Head of caudate nucleus (tissue), 42 donors: ENCODE data around the gene DHX58.
"Not testable (repeated sequence)": the region's sequence is repeated elsewhere in the genome, so short reads cannot be mapped to it uniquely, and the experiment has no call there.

Experiments used
- DNase-seq, 42 donors: peaks; one replicate each; pipeline versions ENCODE4 v3.0.0 to v3.0.0-alpha.2; 2020 to 2021; ENCODE audit warnings: mixed read lengths in 7 of 42
- intact Hi-C: fragments of 100-400 bp; cut with DNase I; formaldehyde crosslinking; loops from one replicate; pipeline ENCODE4 v1.15.0; 2022

Gene DHX58

DNA sequence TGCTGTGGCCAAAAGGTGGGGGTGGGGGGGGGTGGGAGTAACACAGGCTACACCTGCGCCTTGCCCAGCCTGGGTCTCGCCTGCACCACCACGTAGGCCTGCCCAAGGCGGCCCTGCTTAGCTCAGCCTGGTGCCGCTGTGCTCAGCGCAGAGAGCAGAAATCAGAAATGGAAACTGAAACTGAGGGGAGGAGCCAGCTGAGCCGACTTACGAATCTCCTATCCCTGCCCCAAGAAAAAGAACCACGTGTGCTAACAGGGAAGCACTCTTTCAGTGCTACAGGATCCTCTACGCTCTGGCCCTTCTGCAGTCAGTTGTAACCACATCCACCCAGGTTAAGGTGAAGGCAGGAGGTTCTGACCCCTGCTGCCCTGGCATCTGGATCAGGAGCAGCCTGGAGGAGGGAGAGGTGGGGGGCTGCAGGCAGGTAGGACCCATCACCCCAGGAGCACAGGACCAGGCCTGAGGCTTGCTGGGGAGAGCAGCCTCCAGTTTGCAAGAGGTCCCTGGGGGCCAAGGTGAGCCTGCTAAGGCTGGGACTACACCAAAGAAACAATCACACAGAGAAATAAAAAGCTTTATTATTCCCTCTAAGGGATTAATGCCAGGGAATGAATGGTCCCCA lies at the start of gene DHX58:
TSS of gene DHX58 (minus strand) at position 163 of the 625 bp plus-strand sequence. CDS start 822 bp downstream, outside the sequence.
- intact Hi-C loops = loop anchor here (10.0 kb wide), 1 partner anchor 148 kb away; the partner anchor contains the start of gene CNP
- DNase-seq = peak; percentile 43 to 91 (median 74)

DNA sequence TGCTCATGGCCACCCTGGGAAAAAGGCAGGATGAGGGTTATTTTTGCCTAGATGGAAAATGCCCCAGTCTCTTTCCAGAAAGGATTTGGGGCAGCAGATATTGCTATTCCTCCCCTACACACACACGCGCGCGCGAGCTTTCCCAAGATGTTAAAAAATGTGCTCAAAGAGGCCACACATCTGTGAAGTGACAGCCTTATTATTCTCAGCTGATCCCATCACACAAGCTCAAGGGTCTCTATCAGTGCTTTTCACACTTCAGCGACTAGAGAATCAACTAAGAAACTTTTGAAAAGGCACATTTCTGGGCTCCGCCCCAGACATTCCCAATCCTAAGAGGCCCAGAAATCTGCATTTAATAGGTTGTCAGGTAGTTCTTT lies 48.0 kb upstream of the DHX58 start:
- DNase-seq = peak in 1 of 42 donors; percentile 42
- intact Hi-C loops = no loop called here

DNA sequence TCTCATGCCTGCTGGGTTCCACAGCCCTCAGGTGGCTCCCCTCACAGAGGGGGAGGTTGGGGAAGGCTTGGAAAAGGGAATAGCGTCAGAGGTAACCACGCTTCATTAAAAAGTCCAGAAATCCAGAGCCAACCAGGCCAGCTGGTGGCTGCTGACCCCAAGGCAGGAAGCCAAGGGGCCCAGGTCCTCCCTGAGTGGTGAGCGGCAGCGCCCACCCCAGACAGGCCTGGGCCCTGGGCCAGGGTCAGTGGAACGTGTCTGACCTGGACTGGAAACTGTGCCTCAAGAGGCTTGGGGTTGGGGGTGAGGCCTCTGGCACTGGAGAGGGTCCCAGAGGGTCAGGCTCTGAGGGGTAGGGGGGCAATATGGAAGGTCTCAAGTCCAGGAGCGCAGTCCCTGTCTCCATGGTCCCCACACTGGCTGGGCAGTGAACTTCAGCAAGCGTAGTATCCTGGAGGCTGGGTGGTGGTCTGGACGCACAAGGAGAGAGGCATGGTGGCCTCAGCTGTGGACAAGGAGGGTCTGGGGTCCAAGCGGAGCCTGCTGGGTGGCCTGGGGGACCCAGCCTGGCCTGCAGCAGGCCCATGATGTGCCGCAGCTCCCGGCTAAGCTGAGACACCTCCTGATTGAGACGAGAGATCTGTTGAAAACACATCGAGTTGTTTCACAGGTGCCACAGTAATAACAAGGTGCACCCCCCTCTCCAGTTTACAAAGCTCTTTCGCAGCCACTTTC lies 47.4 kb upstream of the DHX58 start:
- DNase-seq = no peak
- intact Hi-C loops = no loop called here

DNA sequence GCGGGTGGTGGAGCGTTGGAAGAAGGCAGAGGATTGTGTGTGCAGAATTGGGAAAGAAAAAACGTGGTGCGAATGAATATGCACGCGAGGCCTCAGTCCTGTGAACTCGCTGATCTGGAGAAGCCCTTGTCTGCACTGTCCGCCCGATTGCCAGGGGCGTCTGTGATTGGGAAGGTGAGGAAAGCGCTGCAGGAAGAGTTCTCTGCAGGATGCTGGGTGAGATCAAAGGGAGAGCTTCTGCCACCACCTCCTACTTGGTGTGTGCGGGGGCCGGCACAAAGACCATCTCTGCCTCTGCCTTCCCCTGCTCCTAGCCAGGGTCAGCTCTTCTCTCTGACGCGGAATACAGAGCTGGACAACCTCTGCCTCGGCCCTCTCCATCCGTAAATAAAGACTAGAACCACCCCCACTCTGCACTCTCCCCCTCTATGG lies 43.1 kb upstream of the DHX58 start:
- peak in 1 of 42 donors; percentile 27 for DNase-seq
- intact Hi-C loops = no loop called here

DNA sequence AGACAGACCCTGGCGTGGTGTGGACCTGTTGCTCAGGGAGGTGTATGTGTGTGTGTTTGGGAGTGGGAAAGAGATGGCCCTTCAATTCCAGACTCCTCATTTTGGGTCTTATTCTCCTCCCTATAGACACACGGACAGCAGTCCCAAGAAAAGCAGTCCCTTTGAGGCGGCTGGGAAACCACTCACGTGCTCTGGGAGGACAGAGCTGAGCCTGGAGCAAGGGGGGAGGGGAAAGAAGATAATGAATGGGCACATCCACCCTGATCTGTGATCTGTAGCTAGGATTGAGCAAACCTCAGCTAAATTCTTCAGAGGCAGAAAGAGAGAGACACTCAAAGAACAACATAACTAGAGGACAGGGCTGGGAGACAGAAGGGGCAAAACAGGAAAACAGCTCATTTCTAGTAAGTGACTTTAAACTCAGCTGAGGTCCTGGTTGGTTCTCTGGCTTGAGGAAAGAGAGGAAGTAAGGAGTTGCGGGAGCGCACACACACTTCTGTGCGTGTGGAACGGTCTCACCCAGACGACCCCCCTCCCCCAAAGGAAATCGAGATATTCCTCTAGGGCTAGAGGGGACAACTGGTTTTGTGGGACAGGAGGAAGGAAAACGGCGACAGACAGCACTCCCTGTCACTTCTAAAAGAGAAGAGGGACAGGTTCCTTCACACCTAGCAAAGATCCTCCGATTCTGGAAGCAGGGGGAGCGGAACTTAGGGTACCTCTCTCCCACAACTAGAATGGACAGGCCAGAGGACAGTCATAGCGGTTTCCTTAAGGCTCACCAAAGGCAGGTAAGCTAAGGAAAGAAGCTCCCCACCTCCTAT lies 41.6 kb upstream of the DHX58 start:
- intact Hi-C loops = no loop called here

DNA sequence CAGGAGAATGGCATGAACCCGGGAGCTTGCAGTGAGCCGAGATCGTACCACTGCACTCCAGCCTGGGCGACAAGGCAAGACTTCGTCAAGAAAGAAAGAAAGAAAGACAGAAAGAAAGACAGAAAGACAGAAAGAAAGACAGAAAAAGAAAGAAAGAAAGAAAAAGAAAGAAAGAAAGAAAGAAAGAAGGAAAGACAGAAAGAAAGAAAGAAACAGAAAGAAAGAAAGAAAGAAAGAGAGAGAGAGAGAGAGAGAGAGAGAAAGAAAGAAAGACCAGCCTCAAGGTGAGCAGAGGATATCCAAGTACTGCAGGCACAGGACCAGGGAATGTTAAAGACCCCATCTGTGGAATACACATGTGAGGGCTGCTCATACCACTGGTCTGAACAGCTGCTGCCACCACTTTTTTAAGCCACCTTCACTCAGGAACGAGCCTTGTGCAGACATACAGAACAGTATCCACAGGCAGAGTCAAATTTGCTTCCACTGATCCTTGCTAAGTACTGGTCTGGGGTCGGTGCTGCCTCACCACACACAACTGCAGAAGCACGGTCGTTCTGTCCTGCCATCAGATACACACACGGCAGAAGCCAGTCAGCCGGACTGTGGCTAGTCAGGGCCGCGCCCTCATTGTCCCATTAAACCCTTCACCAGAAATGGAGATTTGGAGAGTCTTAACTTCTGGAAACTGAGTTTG lies 34.5 kb upstream of the DHX58 start:
- intact Hi-C loops = no loop called here
- DNase-seq = no peak

More for the DNA sequence above, 41.6 kb upstream of the DHX58 start:
- no peak for DNase-seq

DNA sequence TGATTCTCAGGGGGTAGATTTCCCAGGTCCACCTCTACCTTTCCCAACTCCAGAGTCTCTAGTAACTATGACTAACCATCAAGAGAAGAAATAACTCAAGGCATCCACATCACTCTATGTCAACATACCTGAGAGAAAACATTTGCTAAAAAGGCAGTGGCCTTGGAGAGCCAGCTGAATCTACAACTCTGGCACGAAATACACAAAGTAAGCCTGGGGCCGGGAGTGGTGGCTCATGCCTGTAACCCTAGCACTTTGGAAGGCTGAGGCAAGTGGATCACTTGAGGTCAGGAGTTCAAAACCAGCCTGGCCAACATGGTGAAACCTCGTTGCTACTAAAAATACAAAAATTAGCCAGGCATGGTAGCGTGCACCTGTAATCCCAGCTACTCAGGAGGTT lies 30.6 kb upstream of the DHX58 start:
- DNase-seq, intact Hi-C loops: not testable (repeated sequence)

DNA sequence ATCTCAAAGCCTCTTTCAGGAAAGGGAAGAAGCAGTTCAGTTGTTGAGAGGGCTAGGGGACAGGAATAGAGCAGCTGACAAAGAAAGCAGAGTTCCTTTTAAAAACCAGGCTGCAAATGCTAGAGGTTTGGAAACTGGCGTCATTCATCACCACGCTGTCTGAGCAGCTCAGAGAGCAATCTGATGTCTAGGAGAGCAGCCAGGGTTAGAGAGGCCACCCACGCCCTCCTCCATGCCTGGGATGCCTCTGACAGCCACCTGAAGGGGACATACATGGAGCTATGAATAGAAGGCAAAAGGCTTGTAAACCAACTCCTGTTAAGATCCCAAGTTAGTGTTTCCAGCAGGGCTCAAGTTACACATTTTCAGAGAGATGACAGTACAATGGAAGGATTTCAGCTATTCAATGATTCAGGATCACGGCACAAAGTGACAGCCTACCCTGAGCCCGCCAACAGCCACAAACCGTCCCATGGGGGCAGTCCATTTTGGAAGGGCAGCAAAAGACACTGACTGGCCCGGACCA lies 29.9 kb upstream of the DHX58 start:
- DNase-seq = peak; percentile 44 to 95 (median 81)
- intact Hi-C loops = no loop called here

DNA sequence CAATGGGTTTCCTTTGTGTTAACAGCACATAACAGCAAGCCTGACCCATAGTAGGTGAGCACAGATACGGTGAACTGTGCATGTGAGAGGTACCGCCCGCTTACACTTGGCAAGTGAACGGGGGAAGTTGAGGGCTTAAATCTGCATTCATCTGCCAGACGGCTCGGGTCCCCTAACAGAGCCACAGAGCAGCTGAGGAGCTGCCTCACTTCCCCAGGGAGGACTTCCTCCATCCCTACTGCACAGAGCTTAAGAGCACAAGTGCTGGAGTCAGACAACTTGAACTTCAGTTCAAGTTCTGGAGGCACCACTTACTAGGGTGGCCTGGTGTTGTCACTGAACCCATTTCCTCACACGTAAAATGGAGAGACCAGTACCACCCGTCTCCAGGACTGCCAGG lies 28.9 kb upstream of the DHX58 start:
- no peak for DNase-seq
- intact Hi-C loops = no loop called here

DNA sequence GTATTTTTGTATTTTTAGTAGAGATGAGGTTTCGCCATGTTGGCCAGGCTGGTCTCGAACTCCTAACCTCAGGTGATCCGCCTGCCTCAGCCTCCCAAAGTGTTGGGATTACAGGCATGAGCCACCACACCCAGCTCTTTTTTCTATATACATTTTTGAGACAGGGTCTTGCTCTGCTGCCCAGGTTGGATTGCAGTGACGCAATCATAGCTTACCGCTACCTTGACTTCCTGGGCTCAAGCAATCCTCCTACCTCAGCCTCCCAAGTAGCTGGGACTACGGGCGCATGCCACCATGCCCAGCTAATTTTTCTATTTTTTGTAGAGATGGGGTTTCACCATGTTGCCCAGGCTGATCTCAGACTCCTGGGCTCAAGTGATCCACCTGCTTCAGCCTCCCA lies 28.2 kb upstream of the DHX58 start:
- DNase-seq, intact Hi-C loops: not testable (repeated sequence)

DNA sequence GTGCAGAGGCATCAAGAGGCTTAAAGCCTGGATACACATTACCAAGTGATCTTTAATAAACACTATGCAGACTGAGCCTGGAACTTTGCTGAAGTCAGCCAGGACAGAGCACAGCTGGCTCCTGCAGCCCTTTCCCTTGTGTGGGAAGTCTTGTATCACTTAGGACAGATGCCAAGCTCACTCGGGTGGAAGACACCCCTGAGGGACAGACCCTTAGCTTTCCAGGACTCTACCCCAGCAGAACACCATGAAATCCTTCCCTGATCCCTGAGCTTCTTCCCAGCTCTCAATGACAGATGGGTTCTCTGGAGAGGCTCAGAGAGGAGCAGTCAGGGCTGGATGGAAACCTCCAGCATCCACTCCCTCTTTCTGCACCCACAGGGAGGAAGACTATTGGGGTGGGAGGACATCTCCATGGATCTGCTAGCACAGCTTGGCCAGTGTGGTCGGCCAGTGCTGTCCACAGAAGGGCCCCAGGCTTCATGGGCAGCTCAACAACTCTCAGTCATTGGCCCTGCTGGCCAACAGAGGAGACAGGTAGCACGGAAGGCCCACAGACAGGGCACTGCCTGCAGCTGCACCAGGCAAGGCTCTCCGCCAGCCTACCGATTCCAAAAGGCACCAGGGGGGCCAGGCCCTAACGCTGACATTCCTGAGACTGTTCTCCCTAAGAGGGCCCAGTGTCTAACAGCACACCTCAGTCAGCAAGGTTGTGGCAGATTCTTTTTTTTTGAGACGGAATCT lies 26.4 kb upstream of the DHX58 start:
- DNase-seq = no peak
- intact Hi-C loops = no loop called here

DNA sequence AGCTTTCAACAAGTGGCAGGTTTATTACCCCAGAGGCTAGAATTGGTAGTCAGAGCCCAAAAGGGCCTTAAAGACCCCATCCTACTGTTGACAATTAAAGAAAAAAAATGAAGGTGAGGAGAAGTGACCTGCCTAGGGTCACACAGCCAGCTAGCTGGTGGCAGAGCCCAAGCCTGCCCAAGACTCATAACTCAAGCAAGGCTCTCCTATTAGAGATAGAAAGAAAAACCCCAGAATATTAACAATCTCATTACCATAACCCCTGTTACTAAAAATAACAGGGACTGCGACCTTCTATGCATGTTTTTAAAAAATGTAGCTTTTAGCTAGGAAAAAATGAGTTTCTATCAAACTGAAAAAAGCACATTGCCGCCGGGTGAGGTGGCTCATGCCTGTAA lies 24.1 kb upstream of the DHX58 start:
- intact Hi-C loops = no loop called here
- DNase-seq = no peak

DNA sequence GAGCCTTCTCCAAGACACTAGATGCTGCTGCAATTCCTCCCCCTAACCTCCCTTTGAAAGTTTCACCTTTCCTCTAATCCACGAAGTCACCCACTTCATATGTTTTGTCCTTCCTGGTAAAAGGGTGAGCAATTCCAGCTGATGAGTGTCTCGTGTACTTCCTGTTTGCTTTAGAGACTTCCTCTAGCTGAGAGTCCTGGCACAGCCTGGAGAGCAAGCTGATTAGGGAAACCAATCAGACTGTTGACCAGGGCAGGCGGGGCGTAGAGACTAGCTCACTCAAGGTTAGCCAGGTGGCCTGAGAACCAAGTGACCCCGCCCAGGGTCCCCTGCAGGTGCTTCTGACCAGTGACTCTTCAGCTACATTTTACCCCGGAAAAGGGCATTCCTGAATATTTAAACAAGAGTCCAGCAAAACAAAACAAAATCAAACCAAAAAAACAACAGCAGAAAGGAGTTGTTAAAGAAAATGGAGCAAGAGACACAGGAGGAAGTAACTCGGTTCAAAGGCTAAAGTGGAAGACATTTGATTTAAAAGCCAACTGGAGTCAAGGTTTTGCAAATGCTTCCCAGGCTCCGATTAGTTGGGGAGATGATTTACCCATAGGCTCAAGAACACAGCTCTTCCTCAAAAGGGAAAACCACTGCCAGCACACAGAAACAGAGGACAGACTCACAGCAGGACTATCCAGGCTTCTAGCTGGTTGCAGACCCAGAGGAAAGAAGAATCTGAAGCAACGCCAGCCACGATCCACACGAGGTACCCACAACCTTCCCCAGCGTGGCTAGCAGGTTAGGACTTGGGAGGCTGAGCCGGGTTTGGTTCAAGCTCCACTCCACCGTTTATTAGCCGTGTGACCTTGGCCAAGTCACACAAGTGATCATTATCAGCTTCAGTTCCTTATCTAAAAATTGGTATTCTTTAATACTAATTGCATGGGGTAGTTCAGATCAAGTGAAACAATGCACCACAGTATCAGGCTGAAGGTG lies 23.4 kb upstream of the DHX58 start:
- peak in 1 of 42 donors; percentile 11 for DNase-seq
- intact Hi-C loops = no loop called here

DNA sequence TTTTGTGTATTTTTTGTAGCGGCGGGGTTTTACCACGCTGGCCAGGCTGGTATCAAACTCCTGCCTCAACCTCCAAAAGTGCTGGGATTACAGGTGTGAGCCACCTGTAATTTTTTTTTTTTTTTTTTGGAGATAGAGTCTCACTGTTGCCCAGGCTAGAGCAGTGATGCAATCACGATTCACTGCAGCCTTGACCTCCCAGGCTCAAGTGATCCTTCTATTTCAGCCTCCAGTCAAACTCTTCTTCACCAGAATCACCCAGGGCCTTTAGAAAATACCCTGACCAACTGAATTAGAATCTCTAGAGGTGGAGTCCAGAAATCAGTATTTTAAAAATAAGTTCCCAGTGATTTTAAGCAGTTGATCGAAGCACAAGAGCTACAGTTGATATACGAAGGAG lies 22.6 kb upstream of the DHX58 start:
- DNase-seq = no peak
- intact Hi-C loops = no loop called here

DNA sequence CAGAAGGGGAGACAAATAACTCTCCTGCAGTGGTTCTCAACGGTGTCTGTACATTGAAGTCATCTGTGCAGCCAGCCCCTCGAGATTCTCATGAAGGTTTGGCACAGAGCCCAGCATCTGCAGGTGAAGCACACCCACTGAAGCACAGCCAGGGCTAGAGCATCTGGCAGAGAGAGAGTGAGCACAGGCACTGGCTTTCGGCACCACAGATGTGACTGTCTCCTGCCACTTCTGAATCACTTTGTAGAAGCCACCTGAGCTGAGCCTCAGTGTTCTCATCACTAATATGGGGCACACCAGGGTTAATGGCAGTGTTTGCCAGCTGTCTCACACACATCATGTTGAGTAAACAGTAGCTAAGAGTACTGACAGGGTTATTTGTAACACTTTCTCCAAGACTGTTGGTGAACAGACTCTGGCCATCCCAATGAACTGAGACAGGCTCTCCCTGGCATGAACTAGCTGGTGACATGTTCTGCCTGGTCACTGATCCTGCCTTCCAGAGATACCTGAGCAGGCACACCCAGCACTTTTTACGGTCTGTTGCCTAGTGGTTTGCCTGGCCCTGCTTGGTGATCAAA lies 21.0 kb upstream of the DHX58 start:
- DNase-seq = no peak
- intact Hi-C loops = no loop called here

DNA sequence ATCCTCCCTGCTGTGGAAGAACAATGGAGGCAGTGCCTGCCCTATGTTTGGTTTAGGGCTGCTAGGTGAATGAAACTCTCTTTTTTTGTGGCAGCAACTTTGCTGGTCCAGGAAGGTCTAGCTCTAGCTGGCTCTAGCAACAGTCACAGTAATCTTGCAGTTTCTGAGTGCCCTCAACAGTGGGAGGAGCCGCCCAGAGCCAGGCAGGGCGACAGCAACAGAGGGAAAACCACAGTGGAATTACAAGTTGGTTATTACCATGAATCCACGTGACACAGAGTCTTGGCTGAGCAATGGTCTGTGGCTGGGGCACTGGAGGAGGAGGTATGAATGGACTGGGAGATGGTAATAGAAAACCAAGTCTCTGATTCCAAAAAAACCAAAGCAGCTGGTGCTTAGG lies 20.4 kb upstream of the DHX58 start:
- peak in 41 of 42 donors; percentile 41 to 89 (median 71) for DNase-seq
- intact Hi-C loops = no loop called here

DNA sequence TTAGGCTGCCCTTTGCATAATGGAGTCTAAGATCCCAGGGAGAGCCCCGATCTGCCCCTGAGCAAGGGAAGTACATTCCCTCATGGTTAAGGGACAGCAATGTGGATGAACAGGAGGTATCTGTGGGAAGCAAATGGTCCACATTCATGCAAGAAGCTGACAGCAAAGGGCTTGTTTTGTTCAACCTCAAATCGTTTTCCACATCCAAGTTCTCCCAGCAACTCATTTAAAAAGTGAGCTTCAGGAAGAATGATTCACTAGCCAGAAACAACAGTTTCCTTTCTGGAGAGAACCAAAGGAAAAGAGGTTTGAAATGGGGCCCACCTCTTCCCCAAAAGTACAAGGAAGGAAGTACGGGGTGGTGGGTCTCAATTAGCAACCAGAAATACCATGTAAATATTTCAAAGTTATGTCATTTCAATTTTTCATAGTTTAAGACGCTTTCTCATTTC lies 19.5 kb upstream of the DHX58 start:
- DNase-seq = no peak
- intact Hi-C loops = no loop called here
